HG03432 (cell line): Measurements from ENCODE around the gene HSPBP1.

Source experiments
- ATAC-seq: cut with Tn5 transposase; IDR thresholded peaks from one replicate; pipeline ENCODE4 v1.9.1; 2021; ENCODE audit warnings: mild to moderate bottlenecking, moderate library complexity; ENCODE audit not compliant: unreplicated experiment

The HSPBP1 gene

DNA sequence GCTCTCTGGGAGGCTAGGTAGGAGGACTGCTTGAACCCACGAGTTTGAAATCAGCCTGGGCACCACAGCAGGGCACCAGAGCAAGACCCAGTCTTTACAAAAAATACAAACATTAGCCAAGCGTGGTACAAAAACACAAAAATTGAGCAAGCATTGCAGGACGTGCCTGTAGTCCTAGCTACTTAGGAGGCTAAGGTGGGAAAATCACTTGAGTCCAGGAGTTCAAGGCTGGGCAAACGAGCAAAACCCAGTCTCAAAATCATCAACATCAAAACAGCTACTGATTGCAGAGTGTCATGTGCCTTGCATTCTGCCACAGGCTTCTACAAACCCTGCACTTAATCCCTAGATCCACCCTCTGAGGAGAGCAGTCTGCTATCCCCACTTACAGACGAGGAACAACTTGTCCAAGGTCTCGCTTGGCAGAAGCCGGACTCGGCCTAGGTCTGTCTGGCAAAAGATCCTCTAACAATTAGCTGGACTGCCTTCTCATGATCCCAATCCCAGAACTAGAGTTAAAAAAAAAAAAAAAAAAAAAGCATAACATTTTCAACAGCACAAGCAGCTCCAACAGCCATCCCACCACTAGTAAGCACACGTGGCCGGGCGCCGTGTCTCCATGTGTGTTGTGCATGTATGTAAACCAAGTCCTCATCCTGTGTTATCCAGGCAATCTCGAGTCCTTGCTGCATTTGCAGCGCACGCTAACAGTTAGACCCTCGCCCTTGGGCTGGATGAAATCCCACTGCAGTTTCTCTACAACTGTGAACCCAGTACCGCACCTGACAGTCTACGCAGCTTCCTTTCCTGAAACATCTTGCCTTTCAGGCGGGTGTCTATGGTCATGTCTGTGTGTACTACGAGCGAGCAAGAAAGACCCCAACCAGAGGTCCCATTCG is 23.1 kb downstream of the HSPBP1 start:
- ATAC-seq, result no peak

DNA sequence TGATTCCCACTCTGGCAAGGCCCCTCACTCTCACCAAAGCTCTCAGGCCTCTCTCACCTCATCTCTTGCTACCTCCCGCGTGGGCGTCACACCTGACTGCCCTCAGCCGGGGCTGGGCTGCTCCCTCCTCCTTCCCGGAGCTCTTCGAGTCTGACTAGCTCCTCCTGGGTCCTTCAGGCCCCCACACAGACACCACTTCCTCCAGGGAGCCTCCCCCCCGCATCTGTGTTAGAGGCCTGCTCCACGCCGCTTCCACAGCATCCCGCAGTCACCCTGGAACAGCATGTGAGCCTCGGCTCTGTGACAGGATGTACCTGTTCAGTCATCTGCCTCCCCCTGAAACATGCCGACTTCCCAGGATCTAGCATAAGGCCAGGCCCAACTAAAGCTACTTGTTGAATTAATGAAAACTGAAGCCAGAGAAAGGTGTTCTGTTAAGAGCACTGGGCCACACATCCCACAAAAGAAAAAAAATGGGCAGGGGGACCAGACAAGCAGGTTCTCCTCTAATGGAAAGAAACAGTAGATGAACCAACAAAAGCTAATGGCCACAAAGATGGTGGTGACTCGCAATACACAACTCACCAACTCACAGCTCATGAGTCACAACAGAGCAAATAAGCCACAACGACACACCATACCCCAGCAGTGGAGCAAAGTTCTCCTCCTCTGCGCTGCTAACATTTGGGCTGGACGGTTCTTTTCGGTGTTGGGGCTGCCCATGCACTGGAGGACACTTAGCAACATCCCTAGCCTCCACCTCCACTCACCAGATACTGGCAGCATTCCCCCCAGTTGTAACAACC is 24.1 kb downstream of the HSPBP1 start:
- no peak for ATAC-seq

DNA sequence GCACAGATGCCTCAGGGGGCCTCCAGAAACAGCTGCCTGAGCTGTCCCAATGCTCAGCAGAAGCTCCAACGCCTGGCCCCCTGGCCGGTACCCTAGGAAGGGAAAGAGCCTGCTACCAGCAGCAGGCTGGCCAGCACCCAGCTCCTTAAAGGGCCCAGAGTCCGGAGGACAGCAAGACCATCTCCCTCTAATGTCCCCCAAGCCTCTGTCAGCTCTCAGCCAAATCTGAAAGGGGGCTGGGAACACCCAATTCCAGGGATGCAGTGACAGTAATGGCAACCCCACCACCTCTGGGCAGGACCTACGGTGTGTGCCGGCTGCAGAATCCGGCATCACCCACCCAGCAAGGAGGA is 25.3 kb downstream of the HSPBP1 start:
- no peak for ATAC-seq

- peak; percentile 34 for ATAC-seq
These were observed 25.9 kb downstream of the HSPBP1 start for GRCh38 chr19:55253842-55254624.

- no peak for ATAC-seq
These were observed 26.9 kb downstream of the HSPBP1 start for GRCh38 chr19:55252760-55253663.

GRCh38 chr19:55251341-55252081 is 28.4 kb downstream of the HSPBP1 start:
- no peak for ATAC-seq

GRCh38 chr19:55250262-55251036 is 29.5 kb downstream of the HSPBP1 start:
- no peak for ATAC-seq

- no peak for ATAC-seq
These were observed 30.1 kb downstream of the HSPBP1 start for GRCh38 chr19:55249841-55250240.

- ATAC-seq, result no peak
These were observed 31.2 kb downstream of the HSPBP1 start for GRCh38 chr19:55248704-55249103.

DNA sequence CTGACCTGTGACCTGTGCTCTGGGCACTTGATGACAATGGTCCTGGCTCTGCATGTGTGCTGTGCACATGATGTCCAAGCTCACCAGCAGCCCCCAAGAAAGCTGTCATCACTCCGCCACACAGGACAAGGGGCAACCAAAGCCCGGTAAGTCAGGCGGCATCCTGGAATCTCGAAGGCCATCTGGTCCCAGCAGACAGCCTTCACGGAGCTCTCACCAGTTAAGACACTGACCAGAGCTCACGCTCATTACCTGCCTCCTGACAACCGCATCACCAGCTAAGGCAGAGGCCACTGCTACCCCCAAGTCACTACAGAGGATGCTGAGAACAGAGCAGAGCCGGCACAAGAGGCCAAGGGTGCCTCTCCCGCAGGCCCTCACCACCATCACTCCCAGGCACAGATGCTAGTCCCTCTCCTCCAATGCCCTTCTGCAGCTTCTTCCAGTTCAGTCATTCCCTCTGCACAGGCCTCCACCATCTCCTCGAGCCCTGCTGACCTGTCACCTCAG is 31.7 kb downstream of the HSPBP1 start:
- no peak for ATAC-seq

- no peak for ATAC-seq
These were observed 32.2 kb downstream of the HSPBP1 start for GRCh38 chr19:55247621-55248099.

DNA sequence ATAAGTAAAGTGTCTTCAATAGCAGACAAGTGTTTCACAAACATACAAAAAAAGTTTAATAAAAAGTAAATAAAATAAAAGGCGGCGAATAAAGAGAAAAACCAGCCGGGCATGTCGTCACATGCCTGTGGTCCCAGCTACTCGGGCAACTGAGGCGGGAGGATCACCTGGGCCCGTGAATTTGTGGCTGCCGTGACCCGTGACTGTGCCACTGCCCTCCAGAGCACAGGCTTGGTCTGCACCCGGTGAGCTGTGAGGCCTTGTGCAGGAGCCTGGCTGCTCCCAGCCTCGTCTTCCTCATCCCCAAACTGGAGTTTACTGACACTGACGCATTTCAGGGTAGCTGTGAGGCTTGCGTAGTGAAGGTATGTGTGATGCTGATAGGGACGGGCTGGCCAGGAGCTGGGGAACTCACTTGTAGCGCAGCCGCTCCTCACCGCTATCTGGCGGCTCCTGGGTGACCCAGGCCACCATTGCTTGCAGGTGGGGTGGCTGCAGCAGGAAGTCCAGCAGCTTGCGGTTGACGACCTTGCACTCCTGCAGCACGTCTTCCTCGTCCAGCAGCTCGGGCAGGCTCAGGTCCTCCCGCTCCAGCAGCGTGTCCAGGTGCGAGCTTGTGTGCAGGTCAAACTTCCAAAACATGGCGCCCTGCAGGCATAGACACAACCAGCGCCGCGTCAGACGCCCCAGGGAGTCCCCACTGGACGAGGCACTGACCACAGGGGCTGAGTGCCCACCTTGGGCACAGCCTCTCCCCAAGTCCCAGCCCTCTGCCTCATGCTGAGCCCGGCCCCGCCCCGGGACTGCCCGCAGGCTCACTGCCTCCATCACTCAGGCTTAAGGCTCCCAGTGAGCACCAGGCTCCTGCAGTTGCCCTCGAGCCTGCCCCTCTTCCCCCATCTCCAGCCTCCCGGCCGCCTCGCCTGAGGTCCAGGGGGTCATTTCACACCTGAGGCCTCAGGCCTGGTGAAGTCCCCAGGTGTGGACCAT is 33.2 kb downstream of the HSPBP1 start:
- ATAC-seq, result no peak

GRCh38 chr19:55245236-55245904 is 34.5 kb downstream of the HSPBP1 start:
- no peak for ATAC-seq

DNA sequence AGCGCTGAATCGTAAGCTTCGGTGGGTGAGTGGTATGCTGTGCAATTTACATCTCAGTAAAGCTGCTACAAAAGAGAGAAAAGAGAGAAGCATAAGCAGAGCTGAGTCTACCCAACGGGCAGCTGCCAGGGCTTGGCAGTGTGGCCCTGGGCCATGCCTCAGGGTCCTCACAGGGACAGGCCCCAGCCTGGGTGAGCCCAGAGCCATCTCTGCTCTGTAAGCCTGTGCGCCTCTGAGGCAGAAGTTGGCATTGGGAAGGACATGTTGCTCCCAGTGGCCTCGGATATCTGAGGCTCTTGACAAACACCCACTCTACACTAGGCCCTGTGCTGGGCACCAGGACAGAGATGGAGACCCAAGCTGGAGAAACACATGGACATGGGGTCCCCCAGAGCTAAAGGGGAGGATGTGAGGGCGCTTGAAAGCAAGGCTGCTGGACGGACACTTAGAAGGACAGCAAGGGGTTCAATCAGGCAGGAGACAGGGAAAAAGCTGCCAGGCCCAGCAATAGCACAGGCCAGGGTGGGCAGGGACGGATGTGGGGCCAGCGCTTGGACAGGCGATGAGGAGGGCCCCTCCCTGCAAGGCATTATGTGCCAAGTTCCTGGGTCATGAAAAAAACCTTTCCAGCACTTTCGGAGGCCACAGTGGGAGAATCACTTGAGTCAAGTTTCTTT is 35.8 kb downstream of the HSPBP1 start:
- ATAC-seq, result no peak

DNA sequence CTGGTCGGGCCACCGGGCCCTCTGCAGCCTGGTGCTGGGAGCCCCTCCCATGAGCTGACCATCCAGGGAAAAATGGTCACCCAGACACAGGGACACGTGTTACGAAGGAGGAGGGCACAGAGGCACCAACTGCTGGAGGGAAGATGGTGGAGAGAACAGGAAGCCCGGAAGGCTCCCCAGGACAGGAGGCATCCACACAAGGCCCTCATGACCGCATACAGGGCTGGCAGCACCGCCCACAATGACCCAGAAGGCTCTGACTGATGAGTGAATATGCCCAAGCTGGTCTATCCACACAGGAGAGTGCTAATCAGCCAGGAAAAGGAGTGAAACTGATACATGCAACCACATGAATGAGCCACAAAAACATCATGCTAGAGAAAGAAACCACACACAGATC is 37.4 kb downstream of the HSPBP1 start:
- no peak for ATAC-seq

- ATAC-seq, result no peak
These were observed 37.9 kb downstream of the HSPBP1 start for GRCh38 chr19:55241935-55242464.
